B cell (primary cell): Measurements from ENCODE around the gene ESRRA. TPM values are rescaled to one million over a fixed set of nuclear protein-coding genes. Genes with fewer than 3 reads are reported as not detected.
A peak's percentile ranks its signal among the peaks of the same experiment; 100 is the strongest.

Experiments used
- ATAC-seq: fragments of 200-7000 bp; cut with Tn5 transposase; one replicate; pipeline ENCODE4 v1.10.0; 2021; ENCODE audit warnings: low read depth, mild to moderate bottlenecking, moderate number of reproducible peaks, moderate library complexity
- CTCF ChIA-PET: fragments of 350-600 bp; sonication (Branson Sonifier 250); formaldehyde crosslinking; loops from one replicate; lab custom pipeline; 2021; ENCODE audit warnings: antibody characterized with exemption, inconsistent platforms; lab: Charles Lee
- POLR2A ChIA-PET: fragments of 350-600 bp; sonication (Branson Sonifier 250); formaldehyde crosslinking; loops from one replicate; lab custom pipeline; 2021; ENCODE audit warnings: antibody characterized with exemption; lab: Charles Lee
- DNase-seq: peaks from one replicate; pipeline ENCODE4 v3.0.0; 2013
- H2AFZ ChIP-seq: 2 replicates; pipeline ENCODE4 v1.6.1; 2012; ENCODE audit warnings: mild to moderate bottlenecking, low read depth, low read length; ENCODE audit not compliant: insufficient read depth, poor library complexity, severe bottlenecking
- H3K27ac ChIP-seq, 2 donors: 1 replicate in 1 of 2; 2 replicates in 1 of 2; pipeline ENCODE4 v1.5.1; 2012 to 2013; ENCODE audit warnings: low read length in 2 of 2, mild to moderate bottlenecking in 2 of 2, moderate library complexity in 1 of 2
- H3K27me3 ChIP-seq, 4 experiments: fragments of 200-600 bp in 1 of 4; sonication (generic) in 1 of 4; replicated peaks in 1 of 4; 1 replicate in 2 of 4; 2 replicates in 2 of 4; pipeline versions ENCODE4 v1.6.1 to v1.7.0; 2013 to 2016; ENCODE audit warnings: low read length in 3 of 4, mild to moderate bottlenecking in 2 of 4, mixed read lengths in 1 of 4, moderate library complexity in 1 of 4; ENCODE audit not compliant: insufficient read depth in 4 of 4, control insufficient read depth in 3 of 4; ENCODE audit errors: control extremely low read depth in 1 of 4
- H3K36me3 ChIP-seq, 2 experiments: replicated peaks in 1 of 2; 1 replicate in 1 of 2; 2 replicates in 1 of 2; pipeline versions ENCODE4 v1.6.1 to v1.7.1; 2013; ENCODE audit warnings: low read length in 1 of 2; ENCODE audit not compliant: insufficient read depth in 2 of 2, control insufficient read depth in 1 of 2; ENCODE audit errors: control extremely low read depth in 1 of 2, extremely low read depth in 1 of 2
- H3K4me1 ChIP-seq, 2 donors: fragments of 200-600 bp in 1 of 2; sonication (generic) in 1 of 2; 1 replicate in 1 of 2; 2 replicates in 1 of 2; pipeline versions ENCODE4 v1.5.1 to v1.6.1; 2013 to 2017; ENCODE audit warnings: low read length in 2 of 2; ENCODE audit not compliant: control insufficient read depth in 2 of 2, insufficient read depth in 2 of 2
- H3K4me2 ChIP-seq: replicated peaks from 2 replicates; pipeline ENCODE3; 2012; ENCODE audit warnings: mild to moderate bottlenecking, low read depth, low read length; ENCODE audit not compliant: poor library complexity, severe bottlenecking
- H3K4me3 ChIP-seq, 5 experiments: fragments of 200-600 bp in 1 of 5; sonication (generic) in 1 of 5; 1 replicate in 3 of 5; 2 replicates in 2 of 5; pipeline versions ENCODE4 v1.5.1 to v1.7.0; 2011 to 2016; ENCODE audit warnings: low read length in 4 of 5, mild to moderate bottlenecking in 4 of 5, low read depth in 2 of 5, control low read depth in 1 of 5, moderate library complexity in 1 of 5; ENCODE audit not compliant: insufficient read depth in 1 of 5; ENCODE audit errors: control extremely low read depth in 1 of 5, extremely low read depth in 1 of 5
- H3K79me2 ChIP-seq: fragments of 200-600 bp; sonication (generic); one replicate; pipeline ENCODE4 v1.6.0; 2016; ENCODE audit warnings: low read length; ENCODE audit not compliant: control insufficient read depth, insufficient read depth
- H3K9ac ChIP-seq: fragments of 200-600 bp; sonication (generic); 2 replicates; pipeline ENCODE4 v1.6.1; 2017; ENCODE audit warnings: mild to moderate bottlenecking, low read length, moderate library complexity
- H3K9me3 ChIP-seq, 3 donors: one replicate each; pipeline versions ENCODE4 v1.6.1 to v1.7.1; 2013; ENCODE audit warnings: low read length in 2 of 3; ENCODE audit not compliant: control insufficient read depth in 2 of 3, insufficient read depth in 1 of 3; ENCODE audit errors: control extremely low read depth in 1 of 3
- H4K20me1 ChIP-seq: 2 replicates; pipeline ENCODE4 v1.6.0; 2012; ENCODE audit warnings: mild to moderate bottlenecking, low read length; ENCODE audit not compliant: insufficient read depth, control insufficient read depth, poor library complexity, severe bottlenecking
- H3K27ac Mint-ChIP-seq: one replicate; pipeline ENCODE4 v1.8.0; 2021; ENCODE audit warnings: mixed read lengths
- H3K27me3 Mint-ChIP-seq: one replicate; pipeline ENCODE4 v1.8.0; 2021; ENCODE audit warnings: mixed read lengths
- H3K4me1 Mint-ChIP-seq: one replicate; pipeline ENCODE4 v1.8.0; 2021; ENCODE audit warnings: mixed read lengths
- H3K4me3 Mint-ChIP-seq: one replicate; pipeline ENCODE4 v1.8.0; 2021; ENCODE audit warnings: mixed read lengths
- H3K9me3 Mint-ChIP-seq: one replicate; pipeline ENCODE4 v1.8.0; 2022; ENCODE audit warnings: mixed read lengths; ENCODE audit not compliant: insufficient read depth
- CTCF ChIP-seq: fragments of 200-600 bp; IDR thresholded peaks from one replicate; pipeline ENCODE4 v1.8.0; 2022; ENCODE audit warnings: antibody characterized with exemption, mild to moderate bottlenecking
- EZH2 ChIP-seq: IDR thresholded peaks from 2 replicates; pipeline ENCODE4 v1.6.1; 2012; ENCODE audit warnings: borderline replicate concordance, low read depth, mild to moderate bottlenecking, moderate library complexity, low read length; ENCODE audit not compliant: insufficient read depth, poor library complexity, severe bottlenecking
- WGBS: methylation state at CpG from one replicate; pipeline ENCODE4 v1.1.5; 2013; ENCODE audit warnings: missing lambda C conversion rate; ENCODE audit not compliant: insufficient coverage; 5-methylcytosine and 5-hydroxymethylcytosine counted together
- intact Hi-C: fragments of 100-400 bp; cut with micrococcal nuclease; formaldehyde crosslinking; loops from one replicate; pipeline ENCODE4 v1.10.0; 2022
- polyA plus RNA-seq: library from polyadenylated mRNA; depleted of rRNA; stranded (reverse); fragments of >200 nt; gene quantifications from 2 replicates; pipeline ENCODE4 v1.2.3, GENCODE V29; 2012
- total RNA-seq, 2 donors: library from RNA; stranded (reverse); fragments of 120-200 nt in 1 of 2; gene quantifications; 1 replicate in 1 of 2; 2 replicates in 1 of 2; pipeline versions ENCODE4 v1.2.3 to v1.2.4, GENCODE V29; 2013 to 2022

Gene ESRRA
- total and polyA plus RNA-seq, 2 donors (not counting 1 experiment from before 2014, with no cell fraction given): 16.3 to 39.6 TPM

- DNase-seq (peak; percentile 84), ATAC-seq (peak; percentile 17)
- Mint-ChIP-seq H3K4me3 (peak overlapping the region; percentile 98), H3K27ac (peak overlapping the region; percentile 95), H3K27me3 (peaks cover 2% of the 10 kb centered on the region), H3K4me1 (peaks cover 21% of the 10 kb centered on the region), H3K9me3 (no peaks in the 10 kb centered on the region)
- Histone ChIP-seq H3K9ac (peak overlapping the region; percentile 84), H3K4me3 (peak overlapping the region; percentile 56 to 87 (median 79)), H3K27ac (peak overlapping the region; percentile 54 to 66), H3K79me2 (peaks cover 34% of the 10 kb centered on the region), H3K9me3 (peaks cover 0 to 7% (median 0%) of the 10 kb centered on the region in 3 donors), H2AFZ (peak overlapping the region; percentile 77), H3K4me1 (peaks cover 12 to 33% of the 10 kb centered on the region in 2 donors), H4K20me1 (peaks cover 19% of the 10 kb centered on the region), H3K4me2 (peak overlapping the region; percentile 76), H3K36me3 (peaks cover 0 to 9% of the 10 kb centered on the region in 2 experiments), H3K27me3 (peaks cover 0 to 18% (median 4%) of the 10 kb centered on the region in 4 experiments)
- TF ChIP-seq EZH2 (no peak), CTCF (peak; percentile 39)
- ChIA-PET POLR2A (interaction anchor here (0.6 to 3.5 kb wide), 8 partner anchors 12 to 1698 kb away, joined by 3 to 21 read pairs (median 8); partner anchors contain the start of genes CCDC88B, FERMT3, FKBP2 and PRDX5), CTCF (interaction anchor here (2.2 to 5.8 kb wide), 8 partner anchors 11 to 101 kb away, joined by 6 to 243 read pairs (median 29); partner anchors contain the start of genes CCDC88B, FERMT3, PPP1R14B and PRDX5)
- WGBS: under 1% methylated on average over 59 of the region's 71 CpGs
- intact Hi-C loops: loop anchor here (1.0 to 10.0 kb wide), 8 partner anchors 11 to 471 kb away; partner anchors contain the start of genes CCDC88B, DNAJC4, FKBP2 and GPR137
Observed at GRCh38 chr11:64305691-64306562, 603 bp downstream of the ESRRA start.
